CD8-positive, alpha-beta memory T cell (primary cell): ENCODE data around the gene ZCCHC12. TPM values are rescaled to one million over a fixed set of nuclear protein-coding genes. Genes with fewer than 3 reads are reported as not detected.
"Not testable (repeated sequence)": the region's sequence is repeated elsewhere in the genome, so short reads cannot be mapped to it uniquely, and the experiment has no call there.

Source experiments
- CTCF ChIA-PET: fragments of 350-600 bp; sonication (Branson Sonifier 250); formaldehyde crosslinking; loops from one replicate; lab custom pipeline; 2021; ENCODE audit warnings: antibody characterized with exemption; lab: Charles Lee
- POLR2A ChIA-PET: fragments of 350-600 bp; sonication (Branson Sonifier 250); formaldehyde crosslinking; loops from one replicate; lab custom pipeline; 2021; ENCODE audit warnings: antibody characterized with exemption; lab: Charles Lee
- DNase-seq, 5 donors: peaks; one replicate each; pipeline versions ENCODE4 v3.0.0 to v3.0.0-alpha.2; 2020 to 2022; ENCODE audit warnings: mixed read lengths in 1 of 5
- H3K27ac ChIP-seq: one replicate; pipeline ENCODE4 v1.7.0; 2013; ENCODE audit warnings: low read depth, mild to moderate bottlenecking, low read length, moderate library complexity
- H3K27me3 ChIP-seq: 2 replicates; pipeline ENCODE4 v1.7.0; 2013; ENCODE audit warnings: low read length, mild to moderate bottlenecking; ENCODE audit not compliant: insufficient read depth, poor library complexity, severe bottlenecking
- H3K36me3 ChIP-seq: 2 replicates; pipeline ENCODE4 v1.7.0; 2013; ENCODE audit warnings: mild to moderate bottlenecking, low read length, moderate library complexity; ENCODE audit not compliant: insufficient read depth
- H3K4me1 ChIP-seq: 2 replicates; pipeline ENCODE4 v1.7.0; 2013; ENCODE audit warnings: mild to moderate bottlenecking, low read length, moderate library complexity; ENCODE audit not compliant: insufficient read depth
- H3K4me3 ChIP-seq: 2 replicates; pipeline ENCODE4 v1.7.0; 2013; ENCODE audit warnings: mild to moderate bottlenecking, low read length
- H3K9me3 ChIP-seq: 2 replicates; pipeline ENCODE4 v1.7.0; 2013; ENCODE audit warnings: mild to moderate bottlenecking, low read length
- H3K27ac Mint-ChIP-seq, 8 donors: one replicate each; pipeline ENCODE4 v1.8.0; 2020 to 2021; ENCODE audit warnings: mixed read lengths in 8 of 8, mild to moderate bottlenecking in 6 of 8, inconsistent platforms in 3 of 8, moderate library complexity in 3 of 8
- H3K27me3 Mint-ChIP-seq, 2 donors: one replicate each; pipeline ENCODE4 v1.8.0; 2020 to 2021; ENCODE audit warnings: mixed read lengths in 2 of 2, mild to moderate bottlenecking in 1 of 2, moderate library complexity in 1 of 2
- H3K36me3 Mint-ChIP-seq, 3 donors: one replicate each; pipeline ENCODE4 v1.8.0; 2020 to 2021; ENCODE audit warnings: mixed read lengths in 3 of 3, inconsistent platforms in 1 of 3, mild to moderate bottlenecking in 1 of 3
- H3K4me1 Mint-ChIP-seq, 3 donors: one replicate each; pipeline ENCODE4 v1.8.0; 2020 to 2021; ENCODE audit warnings: mixed read lengths in 3 of 3, inconsistent platforms in 1 of 3, mild to moderate bottlenecking in 1 of 3
- H3K4me3 Mint-ChIP-seq, 7 donors: one replicate each; pipeline ENCODE4 v1.8.0; 2020 to 2021; ENCODE audit warnings: mixed read lengths in 7 of 7, mild to moderate bottlenecking in 6 of 7, moderate library complexity in 4 of 7, inconsistent platforms in 2 of 7
- H3K9me3 Mint-ChIP-seq, 5 donors: one replicate each; pipeline ENCODE4 v1.8.0; 2020 to 2022; ENCODE audit warnings: mixed read lengths in 5 of 5, mild to moderate bottlenecking in 3 of 5, moderate library complexity in 2 of 5, inconsistent platforms in 1 of 5
- polyA plus RNA-seq: library from polyadenylated mRNA; unstranded; fragments of 300-500 nt; fragmentation: Illumina TruSeq; gene quantifications from one replicate; pipeline ENCODE4 v1.2.3, GENCODE V29; 2021
- total RNA-seq, 2 experiments: library from RNA; stranded (reverse); gene quantifications; one replicate each; pipeline ENCODE4 v1.2.3, GENCODE V29; 2021

Gene ZCCHC12
- total and polyA plus RNA-seq, 3 experiments from 2014 or later, result 0.12 TPM; not detected in 2

GRCh38 chrX:118817257-118817656 is 6.4 kb upstream of the ZCCHC12 start:
- H3K9me3 ChIP-seq, H3K36me3 ChIP-seq, H3K27me3 ChIP-seq, POLR2A ChIA-PET, H3K4me3 Mint-ChIP-seq, H3K4me3 ChIP-seq, H3K9me3 Mint-ChIP-seq, H3K27ac ChIP-seq, H3K36me3 Mint-ChIP-seq, H3K4me1 Mint-ChIP-seq, H3K4me1 ChIP-seq, H3K27ac Mint-ChIP-seq, DNase-seq, H3K27me3 Mint-ChIP-seq, CTCF ChIA-PET: not testable (repeated sequence)

GRCh38 chrX:118824173-118824730 is 628 bp downstream of the ZCCHC12 start:
- H3K4me1 Mint-ChIP-seq, result peaks cover 13 to 26% (median 17%) of the 10 kb centered on the region in 3 donors
- ChIA-PET CTCF (no interaction called here), POLR2A (no interaction called here)
- no peak for DNase-seq
- H3K27me3 Mint-ChIP-seq, result peaks cover 48 to 60% of the 10 kb centered on the region in 2 donors
- H3K9me3 Mint-ChIP-seq, result peaks cover 0 to 7% (median 0%) of the 10 kb centered on the region in 5 donors
- H3K9me3 ChIP-seq, result no peaks in the 10 kb centered on the region
- peaks cover 6% of the 10 kb centered on the region for H3K27me3 ChIP-seq
- peaks cover 5% of the 10 kb centered on the region for H3K4me1 ChIP-seq
- H3K4me3 Mint-ChIP-seq, result peak overlapping the region; percentile 56 to 91 (median 74)
- H3K4me3 ChIP-seq, result peak overlapping the region; percentile 28
- no peaks in the 10 kb centered on the region for H3K36me3 ChIP-seq
- peaks cover 0 to 2% (median 0%) of the 10 kb centered on the region in 3 donors for H3K36me3 Mint-ChIP-seq
- no peak overlapping the region for H3K27ac ChIP-seq
- H3K27ac Mint-ChIP-seq, result peak overlapping the region in 1 of 8 donors; percentile 18

- CTCF ChIA-PET, result no interaction called here
- Histone ChIP-seq H3K4me1 (peaks cover 5% of the 10 kb centered on the region), H3K27ac (no peak overlapping the region), H3K36me3 (no peaks in the 10 kb centered on the region), H3K4me3 (no peak overlapping the region), H3K9me3 (no peaks in the 10 kb centered on the region), H3K27me3 (peaks cover 6% of the 10 kb centered on the region)
- Mint-ChIP-seq H3K4me1 (peaks cover 13 to 26% (median 17%) of the 10 kb centered on the region in 3 donors), H3K9me3 (peaks cover 0 to 7% (median 0%) of the 10 kb centered on the region in 5 donors), H3K36me3 (no peaks in the 10 kb centered on the region), H3K4me3 (peak overlapping the region in 3 of 7 donors; percentile 31 to 41 (median 32)), H3K27me3 (peaks cover 48 to 66% of the 10 kb centered on the region in 2 donors), H3K27ac (no peak overlapping the region)
- POLR2A ChIA-PET, result no interaction called here
- no peak for DNase-seq
Measured at GRCh38 chrX:118825227-118825626, 1.6 kb downstream of the ZCCHC12 start.

GRCh38 chrX:118839334-118839958 is 15.8 kb downstream of the ZCCHC12 start:
- CTCF ChIA-PET, result interaction anchor here (1.1 to 1.5 kb wide), 3 partner anchors 8 to 26 kb away, joined by 3 to 4 read pairs (median 3); no protein-coding TSS in a partner anchor
- H3K36me3 Mint-ChIP-seq, result no peaks in the 10 kb centered on the region
- H3K36me3 ChIP-seq, result no peaks in the 10 kb centered on the region
- H3K9me3 ChIP-seq, result no peaks in the 10 kb centered on the region
- H3K4me1 Mint-ChIP-seq, result peaks cover 0 to 7% (median 1%) of the 10 kb centered on the region in 3 donors
- POLR2A ChIA-PET, result no interaction called here
- H3K27ac Mint-ChIP-seq, result no peak overlapping the region
- no peak overlapping the region for H3K27ac ChIP-seq
- H3K4me1 ChIP-seq, result peaks cover 5% of the 10 kb centered on the region
- peak overlapping the region in 3 of 7 donors; percentile 8 to 34 (median 33) for H3K4me3 Mint-ChIP-seq
- DNase-seq, result peak; percentile 20 to 53 (median 30)
- peaks cover 5 to 26% of the 10 kb centered on the region in 2 donors for H3K27me3 Mint-ChIP-seq
- no peak overlapping the region for H3K4me3 ChIP-seq
- no peaks in the 10 kb centered on the region for H3K9me3 Mint-ChIP-seq
- no peaks in the 10 kb centered on the region for H3K27me3 ChIP-seq

GRCh38 chrX:118847676-118848075 is 24.1 kb downstream of the ZCCHC12 start:
- H3K4me1 Mint-ChIP-seq, result no peaks in the 10 kb centered on the region

GRCh38 chrX:118853596-118853995 is 30.0 kb downstream of the ZCCHC12 start:
- Histone ChIP-seq H3K27me3 (no peaks in the 10 kb centered on the region), H3K4me1 (no peaks in the 10 kb centered on the region), H3K36me3 (no peaks in the 10 kb centered on the region), H3K4me3 (no peak overlapping the region), H3K27ac (no peak overlapping the region), H3K9me3 (no peaks in the 10 kb centered on the region)
- Mint-ChIP-seq H3K27me3 (peaks cover 4 to 5% of the 10 kb centered on the region in 2 donors), H3K36me3 (no peaks in the 10 kb centered on the region), H3K4me1 (no peaks in the 10 kb centered on the region), H3K4me3 (no peak overlapping the region), H3K9me3 (no peaks in the 10 kb centered on the region), H3K27ac (no peak overlapping the region)
- ChIA-PET POLR2A (no interaction called here), CTCF (no interaction called here)
- no peak for DNase-seq

More at GRCh38 chrX:118847676-118848075, 24.1 kb downstream of the ZCCHC12 start:
- Mint-ChIP-seq H3K9me3 (no peaks in the 10 kb centered on the region), H3K27ac (no peak overlapping the region), H3K27me3 (peaks cover 5 to 10% of the 10 kb centered on the region in 2 donors), H3K4me3 (no peak overlapping the region), H3K36me3 (no peaks in the 10 kb centered on the region)
- POLR2A ChIA-PET, result no interaction called here
- no peaks in the 10 kb centered on the region for H3K36me3 ChIP-seq
- CTCF ChIA-PET, result interaction anchor here (0.9 to 1.7 kb wide), 2 partner anchors 8 to 125 kb away, joined by 3 read pairs; no protein-coding TSS in a partner anchor
- H3K4me1 ChIP-seq, result no peaks in the 10 kb centered on the region
- H3K27me3 ChIP-seq, result no peaks in the 10 kb centered on the region
- H3K9me3 ChIP-seq, result no peaks in the 10 kb centered on the region
- DNase-seq, result peak in 2 of 5 donors; percentile 31 to 44
- no peak overlapping the region for H3K27ac ChIP-seq
- H3K4me3 ChIP-seq, result no peak overlapping the region

- H3K9me3 Mint-ChIP-seq, result no peaks in the 10 kb centered on the region
- peaks cover 4 to 11% of the 10 kb centered on the region in 2 donors for H3K27me3 Mint-ChIP-seq
- no peaks in the 10 kb centered on the region for H3K36me3 Mint-ChIP-seq
- Histone ChIP-seq H3K4me3 (no peak overlapping the region), H3K4me1 (no peaks in the 10 kb centered on the region), H3K27ac (no peak overlapping the region), H3K9me3 (no peaks in the 10 kb centered on the region), H3K36me3 (no peaks in the 10 kb centered on the region), H3K27me3 (no peaks in the 10 kb centered on the region)
- no peak overlapping the region for H3K27ac Mint-ChIP-seq
- DNase-seq, result no peak
- H3K4me3 Mint-ChIP-seq, result no peak overlapping the region
- no peaks in the 10 kb centered on the region for H3K4me1 Mint-ChIP-seq
- POLR2A ChIA-PET, result no interaction called here
- CTCF ChIA-PET, result no interaction called here
Measured at GRCh38 chrX:118855681-118856310, 32.2 kb downstream of the ZCCHC12 start.

GRCh38 chrX:118857006-118857405 is 33.4 kb downstream of the ZCCHC12 start:
- H3K4me1 ChIP-seq, result no peaks in the 10 kb centered on the region
- peaks cover 0 to 2% (median 0%) of the 10 kb centered on the region in 5 donors for H3K9me3 Mint-ChIP-seq
- H3K27ac ChIP-seq, result no peak overlapping the region
- H3K9me3 ChIP-seq, result no peaks in the 10 kb centered on the region
- H3K36me3 ChIP-seq, result no peaks in the 10 kb centered on the region
- DNase-seq, result no peak
- H3K27ac Mint-ChIP-seq, result no peak overlapping the region
- POLR2A ChIA-PET, result no interaction called here
- H3K27me3 Mint-ChIP-seq, result peaks cover 4 to 12% of the 10 kb centered on the region in 2 donors
- H3K4me1 Mint-ChIP-seq, result no peaks in the 10 kb centered on the region
- no peaks in the 10 kb centered on the region for H3K36me3 Mint-ChIP-seq
- no peaks in the 10 kb centered on the region for H3K27me3 ChIP-seq
- no peak overlapping the region for H3K4me3 Mint-ChIP-seq
- CTCF ChIA-PET, result no interaction called here
- H3K4me3 ChIP-seq, result no peak overlapping the region
